GM19324 (cell line): ENCODE measurements around the gene SYNGR2.
A peak's percentile ranks its signal among the peaks of the same experiment; 100 is the strongest.

Experiments used
- ATAC-seq: cut with Tn5 transposase; IDR thresholded peaks from one replicate; pipeline ENCODE4 v1.9.1; 2021; ENCODE audit warnings: mild to moderate bottlenecking, moderate library complexity; ENCODE audit not compliant: unreplicated experiment, low FRiP score

SYNGR2 gene

GRCh38 chr17:78142119-78142861, 26.1 kb upstream of the SYNGR2 start:
- no peak for ATAC-seq

GRCh38 chr17:78143214-78144146, 24.9 kb upstream of the SYNGR2 start:
- no peak for ATAC-seq

- no peak for ATAC-seq
These were observed 24.1 kb upstream of the SYNGR2 start for GRCh38 chr17:78144147-78144719.

- no peak for ATAC-seq
These were observed 23.4 kb upstream of the SYNGR2 start for GRCh38 chr17:78144736-78145641.

DNA sequence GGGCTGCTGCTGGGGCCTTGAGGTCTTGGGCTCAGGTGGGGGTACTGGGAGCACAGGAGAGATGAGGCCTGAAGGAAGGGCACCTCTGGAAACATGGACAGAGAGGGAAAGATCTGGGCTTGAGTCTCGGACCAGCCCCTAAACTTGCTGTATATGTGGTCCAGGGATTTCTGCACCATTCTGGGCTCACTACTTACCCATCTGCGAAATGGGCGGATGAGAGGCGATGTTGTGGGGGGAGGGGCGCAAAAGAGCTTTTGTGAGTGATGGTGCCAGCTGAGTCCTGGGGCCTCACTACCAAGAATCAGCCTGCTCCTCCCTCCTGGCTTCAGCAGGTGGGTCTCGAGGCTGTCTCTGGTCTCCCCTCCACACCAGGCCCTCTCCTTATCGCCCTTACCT, 21.9 kb upstream of the SYNGR2 start:
- no peak for ATAC-seq

GRCh38 chr17:78146881-78147280, 21.5 kb upstream of the SYNGR2 start:
- ATAC-seq, result no peak

- no peak for ATAC-seq
These were observed 20.9 kb upstream of the SYNGR2 start for GRCh38 chr17:78147315-78147998.

DNA sequence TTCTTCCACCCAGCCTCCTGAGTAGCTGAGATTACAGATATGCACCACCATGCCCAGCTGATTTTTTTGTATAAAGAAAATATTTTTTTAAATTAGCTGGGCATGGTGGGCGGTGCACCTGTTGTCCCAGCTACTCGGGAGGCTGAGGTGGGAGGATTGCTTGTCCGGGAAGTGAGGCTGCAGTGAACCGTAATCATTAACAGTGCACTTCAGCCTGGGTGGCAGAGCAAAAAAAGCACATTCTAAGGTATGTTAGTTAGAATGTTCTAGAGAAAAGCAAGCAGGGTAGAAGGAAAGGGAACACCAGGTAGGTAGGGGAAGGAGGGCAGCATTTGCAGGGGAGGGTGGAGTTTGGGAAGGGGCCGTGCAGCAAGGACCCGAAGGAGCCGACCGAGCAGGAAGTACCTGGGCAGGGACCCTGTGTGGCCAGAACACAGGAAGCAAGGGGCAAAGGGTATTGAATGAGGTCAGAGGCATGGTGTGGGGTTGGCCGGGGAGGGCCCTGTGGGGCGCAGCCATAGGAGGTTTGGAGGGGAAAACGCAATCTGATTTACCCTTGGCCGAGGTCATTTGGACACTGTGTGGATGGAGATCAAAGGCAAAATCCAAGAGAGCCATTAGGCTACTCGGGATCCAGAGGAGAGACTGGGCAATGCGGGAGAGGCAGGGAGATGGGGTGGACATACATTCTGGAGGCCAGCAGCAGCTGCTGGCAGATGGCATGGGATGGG, 19.9 kb upstream of the SYNGR2 start:
- ATAC-seq, result no peak

DNA sequence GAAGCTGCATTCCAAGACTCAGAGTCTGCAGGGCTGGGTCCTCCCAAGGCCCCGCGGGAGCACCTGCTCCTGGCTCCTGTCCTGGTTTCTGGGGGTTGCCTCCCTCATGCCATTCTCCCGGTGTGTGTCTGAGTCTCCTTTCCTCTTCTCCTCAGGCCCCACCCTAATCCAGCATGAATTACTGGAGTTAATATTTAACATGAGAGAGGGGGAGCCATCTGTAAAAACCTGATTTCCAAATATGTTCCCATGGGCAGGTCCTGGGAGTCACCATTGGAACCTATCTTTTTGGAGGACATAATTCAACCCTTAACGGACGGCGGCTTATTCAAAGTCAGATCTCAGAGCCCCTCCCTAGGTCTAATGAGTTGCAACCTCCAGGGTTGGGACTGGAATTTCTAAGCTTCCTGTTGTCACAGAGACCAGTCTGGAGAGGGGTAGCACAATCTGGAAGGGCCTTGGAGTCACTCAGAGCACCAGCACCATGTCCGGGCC, 16.8 kb upstream of the SYNGR2 start:
- ATAC-seq, result no peak

DNA sequence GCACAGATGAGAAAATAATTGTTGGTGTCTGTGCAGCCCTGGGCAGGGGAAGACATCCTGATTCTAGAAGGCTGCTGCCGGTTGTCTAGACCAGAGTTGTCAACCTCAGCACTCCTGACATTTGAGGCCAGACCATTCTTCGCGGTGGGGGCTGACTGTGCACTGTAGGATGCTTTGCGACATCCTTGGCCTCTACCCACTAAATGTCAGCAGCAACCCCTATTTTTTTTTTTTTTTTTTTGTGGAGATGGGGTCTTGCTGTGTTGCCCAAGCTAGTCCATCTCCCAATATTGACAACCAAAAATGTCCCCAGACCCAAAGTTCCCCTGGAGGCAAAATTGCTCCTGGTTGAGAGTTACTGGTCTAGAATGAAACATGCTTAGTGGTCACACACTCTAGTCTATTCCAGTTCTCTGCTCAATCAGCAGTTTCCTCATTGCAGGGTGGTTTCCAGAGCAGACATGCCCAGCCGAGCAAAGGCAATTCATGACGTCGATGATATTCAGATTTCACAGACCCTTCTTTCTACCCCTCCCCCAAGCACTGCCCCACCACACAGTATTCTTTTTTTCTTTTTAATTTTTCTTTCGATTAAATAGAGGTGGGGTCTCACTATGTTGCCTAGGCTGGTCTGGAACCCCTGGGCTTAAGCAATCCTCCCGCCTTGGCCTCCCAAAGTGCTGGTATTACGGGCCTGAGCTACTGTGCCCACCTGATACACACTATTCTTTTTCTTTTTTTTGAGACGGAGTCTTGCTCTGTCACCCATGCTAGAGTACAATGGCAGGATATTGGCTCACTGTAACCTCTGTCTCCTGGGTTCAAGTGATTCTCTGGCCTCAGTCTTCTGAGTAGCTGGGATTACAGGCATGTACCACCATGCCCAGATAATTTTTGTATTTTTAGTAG, 13.2 kb upstream of the SYNGR2 start:
- ATAC-seq, result no peak

- no peak for ATAC-seq
These were observed 8.7 kb upstream of the SYNGR2 start for GRCh38 chr17:78159575-78160158.

- ATAC-seq, result no peak
These were observed 4.3 kb upstream of the SYNGR2 start for GRCh38 chr17:78163881-78164747.

DNA sequence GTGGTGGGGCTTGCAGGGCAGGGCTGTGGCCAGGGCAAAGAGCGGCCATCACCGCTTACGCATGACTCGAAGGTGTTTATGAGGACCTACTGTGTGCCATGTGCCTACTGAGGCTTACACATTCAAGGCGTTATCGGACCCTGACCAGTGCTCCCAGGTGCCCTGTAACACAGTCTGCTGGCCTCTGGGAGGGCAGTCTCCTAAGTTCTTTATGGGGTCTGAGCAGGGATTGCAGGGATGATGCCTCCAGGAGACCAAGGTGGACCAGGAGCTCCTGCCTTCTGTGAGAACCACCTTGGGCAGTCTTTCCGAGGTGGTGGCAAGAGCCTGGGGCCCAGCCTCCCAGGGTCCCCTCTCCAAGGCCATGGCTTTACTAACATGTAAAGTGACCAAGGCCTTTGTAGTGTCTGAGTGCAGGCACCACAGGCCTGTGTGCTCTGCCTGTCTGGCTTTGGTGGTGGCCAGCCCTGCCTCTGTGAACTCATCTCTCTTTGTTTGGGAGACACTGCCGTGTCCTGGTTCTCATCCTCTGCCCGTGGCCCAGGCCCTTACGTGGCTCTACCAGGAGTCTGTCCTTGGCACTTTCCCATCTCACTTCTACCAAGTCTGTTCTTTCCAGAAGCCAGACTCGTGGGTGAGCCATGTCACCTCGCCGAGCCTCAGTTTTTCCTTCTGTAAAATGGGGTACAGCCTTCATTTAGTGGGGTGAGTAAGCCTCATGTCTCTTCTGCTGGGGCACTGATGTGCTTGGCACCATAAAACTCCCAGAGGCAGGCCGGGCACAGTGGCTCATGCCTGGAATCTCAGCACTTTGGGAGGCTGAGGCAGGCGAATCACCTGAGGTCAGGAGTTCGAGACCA, 3.4 kb upstream of the SYNGR2 start:
- ATAC-seq, result no peak

GRCh38 chr17:78166416-78166815, 2.0 kb upstream of the SYNGR2 start:
- no peak for ATAC-seq

DNA sequence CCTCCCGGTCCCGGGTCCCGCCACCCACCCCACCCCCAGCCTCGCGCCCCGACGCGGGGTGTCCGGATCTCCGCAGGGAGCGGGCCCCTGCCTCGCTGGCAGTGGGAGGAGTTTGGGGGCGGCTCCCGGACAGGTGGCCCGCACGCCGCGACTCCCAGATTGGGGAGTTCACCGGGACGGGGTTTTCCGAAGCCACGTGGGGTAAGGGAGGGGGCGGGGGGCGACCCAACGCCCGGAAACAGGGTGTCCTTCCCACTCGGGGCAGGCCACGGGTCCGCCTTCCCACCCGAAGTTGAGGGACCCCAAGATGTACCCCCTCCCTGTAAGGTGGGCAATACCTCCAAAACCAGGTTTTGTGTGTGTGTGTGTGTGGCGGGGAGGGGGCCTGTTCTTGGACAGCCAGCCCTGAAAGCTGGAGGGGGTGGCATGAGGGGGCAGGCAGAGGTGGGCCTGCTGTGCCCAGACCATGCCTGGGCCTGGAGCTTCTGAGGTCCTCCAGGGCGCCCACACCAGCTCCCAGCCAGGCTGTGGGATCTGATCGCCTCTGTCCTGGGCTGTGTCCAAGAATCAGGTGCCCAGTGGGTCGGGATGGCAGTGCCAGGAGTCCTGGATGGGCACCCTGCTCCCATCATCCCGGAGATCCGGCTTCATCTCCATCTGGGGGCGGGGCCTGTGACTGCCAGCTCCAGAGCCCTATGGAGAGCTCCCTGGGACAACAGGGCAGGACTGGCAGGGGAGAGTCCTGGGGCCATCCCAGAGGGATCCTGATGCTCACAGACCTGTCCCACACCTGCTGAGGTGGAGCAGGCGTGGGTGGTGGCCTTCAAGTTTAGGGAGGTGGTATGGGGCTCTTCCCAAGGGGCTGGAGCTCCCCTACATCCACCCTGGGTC, 767 bp downstream of the SYNGR2 start:
- ATAC-seq, result peak; percentile 8
